ENCODE data around the gene YWHAG.
"Not testable (repeated sequence)": the region's sequence is repeated elsewhere in the genome, so short reads cannot be mapped to it uniquely, and the experiment has no call there.

YWHAG gene

DNA sequence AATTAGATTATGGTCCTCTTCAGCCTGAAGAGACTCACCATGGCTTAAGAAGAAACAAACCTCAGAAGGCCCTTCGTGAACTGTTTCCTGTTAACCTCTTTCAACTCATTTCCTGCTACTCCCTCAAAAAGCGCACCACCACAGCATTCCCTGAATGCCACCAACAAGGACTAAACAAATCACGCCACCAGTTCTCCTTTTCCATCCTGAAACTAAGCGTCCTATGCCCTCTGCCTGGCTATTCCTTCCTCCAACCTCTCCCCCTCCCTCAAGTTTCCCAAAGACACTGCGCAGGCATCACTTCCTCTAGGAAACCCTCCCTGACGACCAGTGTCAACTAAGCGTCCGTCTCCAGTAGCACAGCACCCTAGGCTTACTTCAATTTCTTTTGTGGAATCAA is 12.0 kb downstream of the YWHAG start:
- no peak for DNase-seq

DNA sequence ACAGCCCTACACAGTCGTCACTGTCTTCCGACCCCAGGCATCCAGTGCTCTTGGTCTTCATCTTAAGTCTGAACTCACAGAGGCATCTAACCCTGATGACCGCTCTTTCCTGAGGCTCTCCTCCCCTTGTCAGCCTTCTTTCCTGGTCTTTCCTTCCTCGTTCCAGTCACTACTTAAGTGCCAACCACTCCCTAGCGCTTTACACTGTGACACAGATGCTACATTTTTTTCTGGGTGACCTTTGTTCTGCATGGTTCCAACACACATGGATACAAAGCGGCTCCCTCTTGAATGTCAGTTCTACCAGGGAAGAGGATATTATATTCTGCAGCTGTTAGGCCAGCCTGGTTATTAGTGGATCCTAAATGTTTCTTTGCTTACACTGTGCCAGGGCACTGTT is 12.7 kb downstream of the YWHAG start:
- DNase-seq, result no peak

GRCh38 chr7:76343931-76344321 is 14.9 kb downstream of the YWHAG start:
- DNase-seq, result no peak

DNA sequence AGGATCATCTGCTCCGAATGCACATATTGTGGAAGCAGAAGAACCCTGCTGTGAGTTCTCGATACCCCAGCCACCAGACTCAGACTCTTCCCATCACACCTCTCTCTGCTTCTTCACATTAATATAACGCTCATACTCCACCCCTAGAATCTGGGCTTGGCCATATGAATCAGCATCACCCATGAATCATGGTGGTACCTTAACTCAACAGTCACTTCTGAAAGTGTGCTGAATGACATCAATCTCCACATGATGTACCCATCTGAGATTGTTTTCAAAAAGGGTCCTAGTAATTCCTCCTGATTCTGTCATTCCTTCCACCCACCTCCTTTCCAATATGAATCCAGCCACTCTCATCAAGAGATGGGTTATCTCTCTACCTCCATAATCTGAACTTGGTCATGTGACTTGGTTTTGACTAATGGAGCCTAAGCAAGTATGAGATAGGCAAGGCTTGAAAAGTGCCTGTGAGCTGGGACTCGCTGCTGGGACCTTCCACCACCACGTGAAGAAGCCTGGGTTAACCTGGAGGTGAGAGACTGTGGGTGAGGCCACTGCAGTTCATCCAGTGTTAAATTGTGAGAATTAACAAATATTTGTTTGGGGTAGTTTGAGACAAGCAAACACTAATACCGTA is 15.4 kb downstream of the YWHAG start:
- DNase-seq, result no peak

GRCh38 chr7:76342222-76342621 is 16.6 kb downstream of the YWHAG start:
- DNase-seq, result no peak

DNA sequence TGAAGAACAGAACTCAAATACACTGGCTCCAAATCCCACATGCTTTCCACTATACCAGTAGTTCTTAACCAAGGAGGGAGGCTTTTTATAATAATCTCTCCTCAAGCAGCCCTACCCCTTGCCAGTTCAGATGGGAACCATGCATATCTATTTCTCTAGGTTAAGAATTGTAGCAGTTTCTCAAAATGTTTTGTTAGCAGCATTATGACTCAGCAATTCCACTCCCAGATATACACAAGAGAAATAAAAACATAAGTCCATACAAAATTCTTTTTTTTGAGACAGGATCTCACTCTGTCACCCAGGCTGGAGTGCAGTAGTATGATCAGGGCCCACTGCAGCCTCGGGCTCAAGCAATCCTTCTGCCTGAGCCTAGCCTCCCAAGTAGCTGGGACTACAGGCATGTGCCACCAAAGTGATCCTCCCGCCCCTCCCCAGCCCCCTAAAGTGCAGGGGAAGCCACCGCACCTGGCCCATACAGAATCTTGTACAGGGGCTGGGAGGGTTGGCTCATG is 18.1 kb downstream of the YWHAG start:
- DNase-seq, result no peak

DNA sequence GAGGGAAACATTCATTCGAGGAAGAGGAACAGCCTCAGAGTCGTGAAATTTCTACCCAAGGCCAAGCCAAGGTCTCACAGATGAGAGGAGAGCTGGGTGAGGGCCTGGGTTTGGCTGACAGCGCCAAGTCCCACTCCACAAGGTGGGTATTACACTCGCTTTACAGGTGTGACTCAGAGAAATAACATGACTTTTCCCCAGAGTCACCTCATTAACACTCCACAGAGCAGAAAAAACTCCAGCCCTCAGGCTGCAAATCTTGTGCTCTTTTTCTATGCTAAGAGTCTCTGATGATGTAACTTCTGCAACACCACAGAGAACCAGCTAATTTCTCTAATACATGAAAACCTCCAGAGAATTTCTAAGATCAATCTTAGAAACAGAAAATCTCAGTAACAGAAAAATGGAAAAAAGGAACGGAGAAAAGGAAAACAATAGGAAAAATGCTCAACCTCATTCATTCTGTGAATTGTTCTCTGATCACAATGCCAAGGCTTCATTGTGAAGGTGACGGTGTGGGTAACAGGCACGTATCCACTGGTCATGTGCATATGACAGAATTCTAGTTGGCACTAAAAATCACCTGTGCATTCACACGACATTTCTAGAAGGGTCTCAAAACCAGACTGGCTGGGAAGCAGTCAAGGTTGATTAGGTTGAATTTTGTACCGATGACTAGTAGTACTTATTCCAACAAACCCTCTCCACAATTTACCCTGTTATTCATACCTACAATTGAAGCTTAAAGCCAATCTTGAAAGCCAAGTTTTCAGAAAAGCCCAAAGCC is 20.3 kb downstream of the YWHAG start:
- DNase-seq, result no peak

- DNase-seq, result no peak
These were observed 21.6 kb downstream of the YWHAG start for GRCh38 chr7:76337147-76337546.

GRCh38 chr7:76336094-76336493 is 22.7 kb downstream of the YWHAG start:
- no peak for DNase-seq

GRCh38 chr7:76335417-76335816 is 23.4 kb downstream of the YWHAG start:
- DNase-seq, result not testable (repeated sequence)

- DNase-seq, result no peak
These were observed 24.3 kb downstream of the YWHAG start for GRCh38 chr7:76334320-76334967.

GRCh38 chr7:76333511-76334101 is 25.2 kb downstream of the YWHAG start:
- DNase-seq, result no peak

GRCh38 chr7:76332078-76332477 is 26.7 kb downstream of the YWHAG start:
- no peak for DNase-seq

- DNase-seq, result no peak
These were observed 28.1 kb downstream of the YWHAG start for GRCh38 chr7:76330673-76331072.

GRCh38 chr7:76330261-76330660 is 28.5 kb downstream of the YWHAG start:
- no peak for DNase-seq

- DNase-seq, result no peak
These were observed 29.3 kb downstream of the YWHAG start for GRCh38 chr7:76329479-76329878.

GRCh38 chr7:76328389-76328788 is 30.4 kb downstream of the YWHAG start:
- DNase-seq, result no peak

DNA sequence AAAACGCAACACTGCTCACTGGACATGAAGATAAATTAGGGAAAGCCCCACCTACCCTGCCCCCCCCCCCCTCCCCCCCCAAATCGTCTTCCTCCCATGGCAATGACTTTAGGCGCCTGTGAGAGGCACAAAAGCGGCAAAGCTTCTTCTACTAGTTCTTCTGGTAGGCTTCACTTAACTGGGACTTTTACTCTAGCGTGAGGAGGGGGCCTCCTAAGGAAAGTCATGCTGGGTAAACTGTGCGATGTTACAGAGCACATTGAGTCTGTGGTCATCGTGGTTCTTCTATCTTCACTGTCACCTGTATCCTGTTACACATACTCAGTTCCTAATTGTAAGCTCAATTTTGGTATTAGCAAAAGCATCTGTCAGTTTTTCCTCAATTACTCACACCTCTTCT is 31.2 kb downstream of the YWHAG start:
- DNase-seq, result no peak

- no peak for DNase-seq
These were observed 32.1 kb downstream of the YWHAG start for GRCh38 chr7:76326646-76327233.

DNA sequence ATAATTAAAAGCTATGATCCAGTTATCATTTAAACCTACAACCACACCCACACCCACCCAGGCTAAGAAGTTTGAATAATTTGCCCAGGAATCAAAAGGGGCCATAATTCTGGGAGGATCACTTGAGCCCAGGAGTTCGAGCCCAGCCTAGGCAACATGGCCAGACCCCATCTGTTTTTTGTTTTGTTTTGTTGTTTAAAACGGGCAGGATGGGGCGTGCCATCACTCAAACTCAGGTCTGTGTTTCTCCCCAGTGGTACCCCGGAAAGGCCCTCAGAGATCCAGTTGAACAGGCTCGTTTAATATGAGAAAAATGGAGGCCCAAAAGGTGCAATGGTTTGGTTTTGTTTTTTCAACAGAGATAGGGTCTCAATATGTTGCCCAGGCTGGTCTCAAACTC is 33.0 kb downstream of the YWHAG start:
- DNase-seq, result no peak

DNA sequence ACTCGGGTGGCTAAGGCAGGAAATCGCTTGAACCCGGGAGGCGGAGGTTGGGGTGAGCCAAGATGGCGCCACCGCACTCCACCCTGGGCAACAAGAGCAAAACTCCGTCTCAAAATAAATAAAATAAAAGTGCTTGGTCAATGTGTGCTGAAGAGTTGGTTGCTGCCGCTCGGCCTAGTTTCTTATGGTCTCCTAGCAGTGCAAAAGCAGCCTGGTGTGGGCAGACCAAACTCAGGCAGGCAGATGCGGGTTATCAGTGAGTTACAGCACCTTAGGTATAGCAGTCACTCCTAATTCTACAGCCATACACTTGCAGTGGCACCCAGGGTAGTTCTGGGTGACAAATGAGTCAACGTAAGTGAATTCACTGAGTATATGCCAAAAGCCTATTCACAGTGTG is 33.7 kb downstream of the YWHAG start:
- DNase-seq, result no peak

GRCh38 chr7:76318488-76319353 is 40.1 kb downstream of the YWHAG start:
- peak; percentile 28 to 74 for DNase-seq

Data from NCI-H526 (cell line).